CD4-positive, alpha-beta memory T cell (primary cell): ENCODE measurements around the gene TRDMT1. TPM values are rescaled to one million over a fixed set of nuclear protein-coding genes. Genes with fewer than 3 reads are reported as not detected.
"Not testable (repeated sequence)": the region's sequence is repeated elsewhere in the genome, so short reads cannot be mapped to it uniquely, and the experiment has no call there.

Experiments
- CTCF ChIA-PET: fragments of 350-600 bp; sonication (Branson Sonifier 250); formaldehyde crosslinking; loops from one replicate; lab custom pipeline; 2021; ENCODE audit warnings: inconsistent platforms; ENCODE audit not compliant: partially characterized antibody; lab: Charles Lee
- POLR2A ChIA-PET: fragments of 350-600 bp; sonication (Branson Sonifier 250); formaldehyde crosslinking; loops from one replicate; lab custom pipeline; 2021; ENCODE audit not compliant: partially characterized antibody; lab: Charles Lee
- DNase-seq, 5 donors: peaks; one replicate each; pipeline versions ENCODE4 v3.0.0 to v3.0.0-alpha.2; 2020 to 2022; ENCODE audit warnings: mixed read lengths in 1 of 5
- H3K27ac ChIP-seq: one replicate; pipeline ENCODE4 v1.7.0; 2013; ENCODE audit warnings: low read depth, low read length
- H3K27me3 ChIP-seq: 2 replicates; pipeline ENCODE4 v1.7.0; 2013; ENCODE audit warnings: mild to moderate bottlenecking, low read length, moderate library complexity; ENCODE audit not compliant: insufficient read depth
- H3K36me3 ChIP-seq: 2 replicates; pipeline ENCODE4 v1.7.0; 2013; ENCODE audit warnings: mild to moderate bottlenecking, low read length, moderate library complexity; ENCODE audit not compliant: insufficient read depth
- H3K4me1 ChIP-seq: 2 replicates; pipeline ENCODE4 v1.7.0; 2013; ENCODE audit warnings: mild to moderate bottlenecking, low read length, moderate library complexity; ENCODE audit not compliant: insufficient read depth
- H3K4me3 ChIP-seq, 2 donors: one replicate each; pipeline ENCODE4 v1.7.0; 2013; ENCODE audit warnings: low read length in 2 of 2, mild to moderate bottlenecking in 1 of 2
- H3K9me3 ChIP-seq, 2 donors: one replicate each; pipeline ENCODE4 v1.7.0; 2013; ENCODE audit warnings: low read length in 2 of 2, control low read depth in 1 of 2; ENCODE audit not compliant: control insufficient read depth in 1 of 2
- H3K27ac Mint-ChIP-seq, 7 donors: one replicate each; pipeline ENCODE4 v1.8.0; 2020 to 2021; ENCODE audit warnings: mixed read lengths in 7 of 7, mild to moderate bottlenecking in 6 of 7, inconsistent platforms in 3 of 7, moderate library complexity in 3 of 7
- H3K27me3 Mint-ChIP-seq, 2 donors: one replicate each; pipeline ENCODE4 v1.8.0; 2020 to 2021; ENCODE audit warnings: mixed read lengths in 2 of 2
- H3K36me3 Mint-ChIP-seq, 2 donors: one replicate each; pipeline ENCODE4 v1.8.0; 2020 to 2021; ENCODE audit warnings: mixed read lengths in 2 of 2, inconsistent platforms in 1 of 2, mild to moderate bottlenecking in 1 of 2
- H3K4me1 Mint-ChIP-seq, 4 donors: one replicate each; pipeline ENCODE4 v1.8.0; 2020 to 2021; ENCODE audit warnings: mixed read lengths in 4 of 4, mild to moderate bottlenecking in 1 of 4
- H3K4me3 Mint-ChIP-seq, 8 donors: one replicate each; pipeline ENCODE4 v1.8.0; 2020 to 2021; ENCODE audit warnings: mixed read lengths in 8 of 8, mild to moderate bottlenecking in 7 of 8, moderate library complexity in 6 of 8, inconsistent platforms in 3 of 8
- H3K9me3 Mint-ChIP-seq, 8 donors: one replicate each; pipeline ENCODE4 v1.8.0; 2020 to 2021; ENCODE audit warnings: mixed read lengths in 8 of 8, mild to moderate bottlenecking in 5 of 8, inconsistent platforms in 3 of 8, moderate library complexity in 1 of 8
- intact Hi-C: fragments of 100-400 bp; cut with micrococcal nuclease; formaldehyde crosslinking; loops from one replicate; pipeline ENCODE4 v1.15.1; 2023
- polyA plus RNA-seq, 2 donors: library from polyadenylated mRNA; unstranded; fragments of 300-500 nt; fragmentation: Illumina TruSeq; gene quantifications; one replicate each; pipeline ENCODE4 v1.2.3, GENCODE V29; 2021
- total RNA-seq, 2 experiments: library from RNA; stranded (reverse); gene quantifications; one replicate each; pipeline ENCODE4 v1.2.3, GENCODE V29; 2021

TRDMT1 gene
- total and polyA plus RNA-seq, 4 experiments from 2014 or later: 7.3 to 21.3 (median 14.2) TPM

DNA sequence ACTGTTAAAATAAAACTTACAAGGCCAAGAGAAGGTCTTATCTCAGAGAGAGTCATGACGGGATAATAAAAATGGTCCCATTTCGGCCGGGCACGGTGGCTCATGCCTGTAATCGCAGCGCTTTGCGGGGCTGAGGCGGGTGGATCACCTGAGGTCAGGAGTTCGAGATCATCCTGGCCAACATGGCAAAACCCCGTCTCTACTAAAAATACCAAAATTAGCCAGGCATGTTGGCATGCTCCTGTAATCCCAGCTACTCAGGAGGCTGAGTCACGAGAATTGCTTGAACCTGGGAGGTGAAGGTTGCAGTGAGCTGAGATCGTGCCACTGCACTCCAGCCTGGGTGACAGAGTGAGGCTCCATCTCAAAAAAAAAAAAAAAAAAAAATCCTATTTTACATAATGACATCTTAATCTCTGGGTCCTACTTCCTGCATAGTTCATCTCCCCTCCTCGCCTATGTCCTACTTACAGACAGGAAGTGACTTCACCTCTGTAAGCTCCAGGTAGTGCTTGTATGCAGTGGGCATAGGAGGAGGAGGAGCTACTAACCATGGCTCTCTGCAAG, 86.5 kb downstream of the TRDMT1 start:
- H3K36me3 ChIP-seq, CTCF ChIA-PET, H3K27me3 ChIP-seq, H3K9me3 ChIP-seq, H3K27ac ChIP-seq, H3K4me3 ChIP-seq, H3K9me3 Mint-ChIP-seq, H3K4me1 ChIP-seq, H3K27me3 Mint-ChIP-seq, H3K4me3 Mint-ChIP-seq: not testable (repeated sequence)
- intact Hi-C loops: loop anchor here (5.0 kb wide), 1 partner anchor 678 kb away; the partner anchor contains the start of gene PTER
- POLR2A ChIA-PET: interaction anchor here (1.2 kb wide), 1 partner anchor 115 kb away, joined by 5 read pairs; no protein-coding TSS in a partner anchor
- peak in 3 of 5 donors; percentile 4 to 12 (median 5) for DNase-seq
- H3K36me3 Mint-ChIP-seq: peaks cover 33 to 40% of the 10 kb centered on the region in 2 donors
- peak overlapping the region in 3 of 7 donors; percentile 11 to 54 (median 41) for H3K27ac Mint-ChIP-seq
- H3K4me1 Mint-ChIP-seq: peaks cover 3 to 15% (median 10%) of the 10 kb centered on the region in 4 donors

DNA sequence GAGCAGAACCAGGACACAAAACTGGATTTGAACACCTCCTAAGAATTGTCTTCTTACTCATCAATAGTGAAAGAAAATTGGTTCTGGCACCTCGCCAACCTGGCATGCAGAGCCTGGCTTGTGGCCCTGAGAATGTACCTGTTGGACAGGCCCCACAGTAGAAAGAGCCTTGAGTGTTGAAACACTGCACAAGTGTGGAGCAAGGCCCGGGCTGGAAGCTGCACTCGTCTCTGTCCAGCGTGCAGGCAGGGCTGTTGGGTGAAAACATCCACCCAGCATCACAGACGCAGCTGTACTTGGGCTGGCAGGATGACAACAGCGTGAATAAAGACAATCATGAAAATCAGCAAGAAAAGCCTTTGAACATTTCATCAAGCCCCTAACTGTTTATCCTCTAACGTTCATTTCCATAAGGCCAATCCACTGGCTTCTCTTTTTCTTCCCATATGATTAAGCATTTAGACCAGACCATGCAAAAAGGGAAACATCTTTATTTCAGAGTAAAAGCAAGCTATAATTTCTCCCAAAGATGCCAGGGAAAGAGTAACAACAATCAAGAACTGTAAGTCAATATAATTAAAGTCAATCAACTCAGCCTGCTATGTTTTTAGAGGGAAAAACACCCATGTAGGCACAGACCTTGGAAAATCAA, 87.5 kb downstream of the TRDMT1 start:
- Mint-ChIP-seq H3K9me3 (peaks cover 0 to 2% (median 0%) of the 10 kb centered on the region in 8 donors), H3K4me1 (peaks cover 3 to 15% (median 10%) of the 10 kb centered on the region in 4 donors), H3K27me3 (no peaks in the 10 kb centered on the region), H3K27ac (peak overlapping the region in 2 of 7 donors; percentile 12 to 85), H3K4me3 (no peak overlapping the region), H3K36me3 (peaks cover 32 to 44% of the 10 kb centered on the region in 2 donors)
- POLR2A ChIA-PET: interaction anchor here (0.7 kb wide), 1 partner anchor 144 kb away, joined by 3 read pairs; no protein-coding TSS in a partner anchor
- Histone ChIP-seq H3K27me3 (no peaks in the 10 kb centered on the region), H3K36me3 (no peaks in the 10 kb centered on the region), H3K4me3 (no peak overlapping the region), H3K27ac (no peak overlapping the region), H3K9me3 (no peaks in the 10 kb centered on the region), H3K4me1 (peaks cover 4% of the 10 kb centered on the region)
- intact Hi-C loops: no loop called here
- CTCF ChIA-PET: no interaction called here
- peak in 1 of 5 donors; percentile 15 for DNase-seq

DNA sequence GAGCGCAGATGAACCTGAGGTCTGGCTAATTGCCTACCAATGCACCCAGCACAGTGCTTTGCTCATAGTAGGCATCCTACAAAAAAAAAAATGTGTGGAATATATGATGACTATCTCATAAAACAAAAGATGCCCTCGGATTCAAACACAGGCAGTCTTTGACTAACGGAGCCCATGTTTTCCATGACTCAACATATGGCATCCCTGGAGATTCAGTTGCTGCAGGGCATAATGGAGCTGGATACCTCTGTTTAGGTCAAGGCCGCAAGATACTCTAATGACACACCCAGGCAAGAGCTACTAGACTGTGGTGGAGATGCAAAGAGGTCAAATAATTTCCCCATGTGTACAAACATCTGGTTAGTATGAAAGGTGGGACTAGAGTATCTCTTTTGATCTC, 88.1 kb downstream of the TRDMT1 start:
- H3K9me3 ChIP-seq: no peaks in the 10 kb centered on the region
- peaks cover 4% of the 10 kb centered on the region for H3K4me1 ChIP-seq
- no peak overlapping the region for H3K4me3 ChIP-seq
- no peaks in the 10 kb centered on the region for H3K36me3 ChIP-seq
- CTCF ChIA-PET: no interaction called here
- POLR2A ChIA-PET: interaction anchor here (0.7 kb wide), 1 partner anchor 144 kb away, joined by 3 read pairs; no protein-coding TSS in a partner anchor
- Mint-ChIP-seq H3K4me1 (peaks cover 3 to 15% (median 10%) of the 10 kb centered on the region in 4 donors), H3K9me3 (peaks cover 0 to 2% (median 0%) of the 10 kb centered on the region in 8 donors), H3K4me3 (no peak overlapping the region), H3K27ac (no peak overlapping the region), H3K27me3 (no peaks in the 10 kb centered on the region), H3K36me3 (peaks cover 29 to 43% of the 10 kb centered on the region in 2 donors)
- H3K27ac ChIP-seq: no peak overlapping the region
- DNase-seq: no peak
- no peaks in the 10 kb centered on the region for H3K27me3 ChIP-seq
- intact Hi-C loops: no loop called here

DNA sequence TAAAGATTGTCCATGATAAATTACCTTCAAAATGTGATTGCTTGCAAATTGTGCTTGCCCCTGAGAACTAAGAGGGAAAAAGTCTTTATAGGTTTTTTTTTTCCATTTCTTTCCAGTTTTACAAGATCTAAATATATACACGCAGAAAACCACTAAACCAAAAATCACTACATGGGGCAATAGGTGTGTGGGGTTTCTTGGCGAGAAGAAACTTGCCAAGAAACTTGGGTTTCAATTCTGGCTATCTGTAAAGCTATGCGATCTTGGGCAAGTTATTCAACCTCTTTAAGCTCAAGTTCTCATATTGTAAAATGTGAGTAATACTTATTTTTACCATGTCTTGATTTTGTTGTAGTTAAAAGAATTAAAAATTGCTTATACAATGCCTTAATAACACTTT, 88.9 kb downstream of the TRDMT1 start:
- Mint-ChIP-seq H3K27ac (no peak overlapping the region), H3K36me3 (peaks cover 26 to 38% of the 10 kb centered on the region in 2 donors), H3K4me1 (peaks cover 3 to 15% (median 10%) of the 10 kb centered on the region in 4 donors), H3K4me3 (no peak overlapping the region), H3K9me3 (peaks cover 0 to 2% (median 0%) of the 10 kb centered on the region in 8 donors), H3K27me3 (no peaks in the 10 kb centered on the region)
- POLR2A ChIA-PET: no interaction called here
- H3K27ac ChIP-seq: no peak overlapping the region
- no peaks in the 10 kb centered on the region for H3K27me3 ChIP-seq
- H3K9me3 ChIP-seq: no peaks in the 10 kb centered on the region
- CTCF ChIA-PET: interaction anchor here (0.6 kb wide), 1 partner anchor 275 kb away, joined by 3 read pairs; no protein-coding TSS in a partner anchor
- H3K36me3 ChIP-seq: no peaks in the 10 kb centered on the region
- intact Hi-C loops: no loop called here
- H3K4me3 ChIP-seq: no peak overlapping the region
- peaks cover 4% of the 10 kb centered on the region for H3K4me1 ChIP-seq
- no peak for DNase-seq

DNA sequence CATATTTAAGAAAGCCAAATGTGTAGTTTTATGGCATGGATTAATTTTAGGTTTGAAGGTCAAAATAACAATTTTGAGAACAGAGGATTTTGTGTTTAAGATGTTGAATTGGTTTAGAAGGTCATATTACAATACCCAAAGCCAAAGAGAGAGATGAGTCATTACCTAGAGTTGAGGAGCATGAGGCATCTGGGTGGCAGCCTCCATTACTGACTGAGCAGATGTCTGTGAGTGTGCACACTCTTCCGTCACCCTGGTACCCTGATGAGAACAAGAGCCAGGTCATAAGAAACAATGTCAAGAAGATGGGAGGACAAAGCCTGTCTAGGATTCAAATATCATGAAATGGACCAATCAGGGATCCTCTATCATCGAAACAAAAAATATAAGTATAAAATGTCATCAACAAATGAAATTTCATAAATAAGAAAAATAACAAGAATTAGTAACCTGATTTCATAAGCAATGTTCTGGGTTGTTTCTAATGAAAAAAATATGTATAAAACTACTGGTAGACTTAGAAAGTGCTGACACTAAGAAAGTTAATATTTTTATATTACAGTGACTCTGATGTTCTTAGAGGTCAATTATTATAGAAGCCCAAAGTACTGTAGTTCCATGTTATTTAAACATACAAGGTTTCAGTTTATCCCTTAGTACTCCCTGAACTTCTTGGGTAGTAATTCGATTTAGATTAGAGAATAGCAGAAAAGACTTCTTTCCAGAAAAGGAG, 91.8 kb downstream of the TRDMT1 start:
- CTCF ChIA-PET: no interaction called here

GRCh38 chr10:17109046-17109445, 92.4 kb downstream of the TRDMT1 start:
- intact Hi-C loops: no loop called here
- ChIA-PET CTCF (no interaction called here), POLR2A (no interaction called here)
- H3K27me3 ChIP-seq: no peaks in the 10 kb centered on the region
- Mint-ChIP-seq H3K9me3 (no peaks in the 10 kb centered on the region), H3K27me3 (no peaks in the 10 kb centered on the region), H3K36me3 (peaks cover 34 to 37% of the 10 kb centered on the region in 2 donors), H3K4me1 (no peaks in the 10 kb centered on the region), H3K27ac (no peak overlapping the region), H3K4me3 (no peak overlapping the region)
- no peaks in the 10 kb centered on the region for H3K4me1 ChIP-seq
- H3K4me3 ChIP-seq: no peak overlapping the region
- no peaks in the 10 kb centered on the region for H3K36me3 ChIP-seq
- no peak for DNase-seq
- no peaks in the 10 kb centered on the region for H3K9me3 ChIP-seq
- H3K27ac ChIP-seq: no peak overlapping the region

More for the DNA sequence above, 91.8 kb downstream of the TRDMT1 start:
- no peak overlapping the region for H3K4me3 Mint-ChIP-seq
- H3K4me3 ChIP-seq: no peak overlapping the region
- POLR2A ChIA-PET: no interaction called here
- H3K9me3 Mint-ChIP-seq: no peaks in the 10 kb centered on the region
- H3K4me1 ChIP-seq: no peaks in the 10 kb centered on the region
- no peak overlapping the region for H3K27ac Mint-ChIP-seq
- H3K9me3 ChIP-seq: no peaks in the 10 kb centered on the region
- no peak overlapping the region for H3K27ac ChIP-seq
- no peaks in the 10 kb centered on the region for H3K36me3 ChIP-seq
- no peak for DNase-seq
- no peaks in the 10 kb centered on the region for H3K27me3 ChIP-seq
- intact Hi-C loops: no loop called here
- H3K36me3 Mint-ChIP-seq: peaks cover 33% of the 10 kb centered on the region in 2 donors
- H3K4me1 Mint-ChIP-seq: peaks cover 0 to 4% (median 1%) of the 10 kb centered on the region in 4 donors
- no peaks in the 10 kb centered on the region for H3K27me3 Mint-ChIP-seq

GRCh38 chr10:17106991-17107390, 94.5 kb downstream of the TRDMT1 start:
- H3K27ac ChIP-seq: no peak overlapping the region
- no peaks in the 10 kb centered on the region for H3K9me3 ChIP-seq
- Mint-ChIP-seq H3K36me3 (peaks cover 32 to 37% of the 10 kb centered on the region in 2 donors), H3K4me1 (no peaks in the 10 kb centered on the region), H3K9me3 (no peaks in the 10 kb centered on the region), H3K27me3 (no peaks in the 10 kb centered on the region), H3K4me3 (no peak overlapping the region), H3K27ac (no peak overlapping the region)
- DNase-seq: no peak
- H3K27me3 ChIP-seq: no peaks in the 10 kb centered on the region
- no peak overlapping the region for H3K4me3 ChIP-seq
- POLR2A ChIA-PET: interaction anchor here (2.0 kb wide), 1 partner anchor 121 kb away, joined by 4 read pairs; the partner anchor contains the start of gene VIM
- intact Hi-C loops: no loop called here
- no peaks in the 10 kb centered on the region for H3K4me1 ChIP-seq
- H3K36me3 ChIP-seq: no peaks in the 10 kb centered on the region
- CTCF ChIA-PET: interaction anchor here (0.9 to 1.5 kb wide), 2 partner anchors 10 to 85 kb away, joined by 3 to 4 read pairs; no protein-coding TSS in a partner anchor
